Endothelial cell of umbilical vein (primary cell): ENCODE results near the gene WNT16.

ENCODE experiments used
- CTCF ChIP-seq, 2 donors: IDR thresholded peaks; 1 replicate in 1 of 2; 2 replicates in 1 of 2; pipeline ENCODE4 v1.5.1; 2011; ENCODE audit warnings: low read length in 2 of 2, mild to moderate bottlenecking in 2 of 2, moderate library complexity in 2 of 2, control low read depth in 1 of 2, inconsistent platforms in 1 of 2, low read depth in 1 of 2; ENCODE audit not compliant: insufficient read depth in 1 of 2; ENCODE audit errors: extremely low read depth in 1 of 2
- EZH2 ChIP-seq: IDR thresholded peaks from 2 replicates; pipeline ENCODE4 v1.6.1; 2012; ENCODE audit warnings: borderline replicate concordance, low read depth, mild to moderate bottlenecking, moderate library complexity, low read length, inconsistent platforms; ENCODE audit not compliant: severe bottlenecking
- JUN ChIP-seq: IDR thresholded peaks from 2 replicates; pipeline ENCODE4 v1.6.1; 2011; ENCODE audit warnings: borderline replicate concordance, low read depth; ENCODE audit not compliant: insufficient read length, insufficient read depth
- MAX ChIP-seq: IDR thresholded peaks from 2 replicates; pipeline ENCODE4 v1.6.1; 2011; ENCODE audit not compliant: insufficient read depth, insufficient read length
- POLR2A ChIP-seq: IDR thresholded peaks from 2 replicates; pipeline ENCODE4 v1.6.1; 2012; ENCODE audit warnings: low read depth, mild to moderate bottlenecking, control low read depth, low read length
- POLR2AphosphoS5 ChIP-seq: IDR thresholded peaks from 2 replicates; pipeline ENCODE4 v1.6.1; 2012; ENCODE audit warnings: low read depth, mild to moderate bottlenecking, control low read depth, low read length, moderate library complexity; ENCODE audit not compliant: insufficient read depth

GRCh38 chr7:121342631-121343030 lies 13.8 kb downstream of the WNT16 start:
- no peak for TF ChIP-seq POLR2A
- TF ChIP-seq CTCF (IDR thresholded peaks at IDR 0.05; ENCODE audit: extremely low read depth in 1 of 2, insufficient read depth in 1 of 2, low read depth in 1 of 2, low read length in 2 of 2), result no peak
- no peak for TF ChIP-seq EZH2
- no peak for TF ChIP-seq MAX
- TF ChIP-seq POLR2AphosphoS5, result no peak
- no peak for TF ChIP-seq JUN
